Gastroesophageal sphincter (tissue), 3 donors: ENCODE data around the gene PRUNE2.

Experiments
- CTCF ChIP-seq, 4 experiments: fragments of 200-600 bp in 2 of 4; fragments of 450-650 bp in 2 of 4; sonication (generic) in 1 of 4; IDR thresholded peaks; one replicate each; pipeline ENCODE4 v1.5.1; 2017 to 2019; ENCODE audit warnings: antibody characterized with exemption in 4 of 4, mild to moderate bottlenecking in 2 of 4, moderate library complexity in 2 of 4
- POLR2A ChIP-seq, 2 donors: fragments of 450-650 bp; IDR thresholded peaks; one replicate each; pipeline ENCODE4 v1.6.1; 2017; ENCODE audit warnings: antibody characterized with exemption in 2 of 2, mild to moderate bottlenecking in 2 of 2, moderate library complexity in 1 of 2
- POLR2AphosphoS5 ChIP-seq: sonication (generic); formaldehyde crosslinking; IDR thresholded peaks from one replicate; pipeline ENCODE4 v1.6.1; 2017; ENCODE audit warnings: antibody characterized with exemption

GRCh38 chr9:76662476-76663281 lies 243.2 kb downstream of the PRUNE2 start:
- TF ChIP-seq POLR2AphosphoS5 (no peak), CTCF (IDR thresholded peaks at IDR 0.05) (no peak), POLR2A (IDR thresholded peaks at IDR 0.05) (no peak)
